AG09309 (cell line): Measurements from ENCODE around the gene MB.

Experiments used
- DNase-seq: peaks from one replicate; pipeline ENCODE4 v3.0.0-alpha.2; 2010; ENCODE audit warnings: low read depth
- H3K4me3 ChIP-seq: 2 replicates; pipeline ENCODE4 v1.5.1; 2011; ENCODE audit warnings: mild to moderate bottlenecking, low read depth, low read length, moderate library complexity; ENCODE audit not compliant: control insufficient read depth
- TF ChIP-seq, protein P1 (sequence below): IDR thresholded peaks from 2 replicates; pipeline ENCODE4 v1.5.1; 2011; ENCODE audit warnings: mild to moderate bottlenecking, low read depth, low read length, inconsistent platforms; ENCODE audit not compliant: insufficient read depth, control insufficient read depth; ENCODE audit errors: missing control alignments

Gene MB

GRCh38 chr22:35657571-35658312 lies 40.6 kb upstream of the MB start:
- TF ChIP-seq, protein P1, sequence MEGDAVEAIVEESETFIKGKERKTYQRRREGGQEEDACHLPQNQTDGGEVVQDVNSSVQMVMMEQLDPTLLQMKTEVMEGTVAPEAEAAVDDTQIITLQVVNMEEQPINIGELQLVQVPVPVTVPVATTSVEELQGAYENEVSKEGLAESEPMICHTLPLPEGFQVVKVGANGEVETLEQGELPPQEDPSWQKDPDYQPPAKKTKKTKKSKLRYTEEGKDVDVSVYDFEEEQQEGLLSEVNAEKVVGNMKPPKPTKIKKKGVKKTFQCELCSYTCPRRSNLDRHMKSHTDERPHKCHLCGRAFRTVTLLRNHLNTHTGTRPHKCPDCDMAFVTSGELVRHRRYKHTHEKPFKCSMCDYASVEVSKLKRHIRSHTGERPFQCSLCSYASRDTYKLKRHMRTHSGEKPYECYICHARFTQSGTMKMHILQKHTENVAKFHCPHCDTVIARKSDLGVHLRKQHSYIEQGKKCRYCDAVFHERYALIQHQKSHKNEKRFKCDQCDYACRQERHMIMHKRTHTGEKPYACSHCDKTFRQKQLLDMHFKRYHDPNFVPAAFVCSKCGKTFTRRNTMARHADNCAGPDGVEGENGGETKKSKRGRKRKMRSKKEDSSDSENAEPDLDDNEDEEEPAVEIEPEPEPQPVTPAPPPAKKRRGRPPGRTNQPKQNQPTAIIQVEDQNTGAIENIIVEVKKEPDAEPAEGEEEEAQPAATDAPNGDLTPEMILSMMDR, result no peak
- no peak for DNase-seq
- no peak overlapping the region for H3K4me3 ChIP-seq

GRCh38 chr22:35656284-35656752 lies 39.2 kb upstream of the MB start:
- H3K4me3 ChIP-seq, result no peak overlapping the region
- TF ChIP-seq, protein P1, result no peak
- no peak for DNase-seq

DNA sequence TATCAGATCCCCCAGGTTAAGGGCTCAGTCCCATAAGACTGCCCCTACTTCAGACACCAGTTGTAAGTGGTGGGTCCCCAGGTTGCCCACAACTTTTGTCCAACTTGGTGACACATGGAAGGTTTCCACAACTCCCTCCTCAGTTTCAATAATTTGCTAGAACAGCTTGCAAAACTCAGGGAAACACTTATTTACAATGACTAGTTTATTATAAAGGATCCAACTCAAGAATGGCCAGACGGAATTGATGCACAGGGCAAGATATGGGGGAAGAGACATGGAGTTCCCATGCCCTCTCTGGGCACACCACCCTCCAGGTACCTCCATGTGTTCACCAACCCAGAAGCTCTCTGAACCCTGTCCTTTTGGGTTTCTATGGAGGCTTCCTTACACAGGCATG lies 36.7 kb upstream of the MB start:
- no peak for DNase-seq
- TF ChIP-seq, protein P1, result no peak
- no peak overlapping the region for H3K4me3 ChIP-seq

GRCh38 chr22:35651085-35651484 lies 34.0 kb upstream of the MB start:
- TF ChIP-seq, protein P1, result no peak
- H3K4me3 ChIP-seq, result no peak overlapping the region
- DNase-seq, result no peak

GRCh38 chr22:35649636-35650250 lies 32.6 kb upstream of the MB start:
- TF ChIP-seq, protein P1, result no peak
- DNase-seq, result no peak
- peak overlapping the region; percentile 86 for H3K4me3 ChIP-seq

DNA sequence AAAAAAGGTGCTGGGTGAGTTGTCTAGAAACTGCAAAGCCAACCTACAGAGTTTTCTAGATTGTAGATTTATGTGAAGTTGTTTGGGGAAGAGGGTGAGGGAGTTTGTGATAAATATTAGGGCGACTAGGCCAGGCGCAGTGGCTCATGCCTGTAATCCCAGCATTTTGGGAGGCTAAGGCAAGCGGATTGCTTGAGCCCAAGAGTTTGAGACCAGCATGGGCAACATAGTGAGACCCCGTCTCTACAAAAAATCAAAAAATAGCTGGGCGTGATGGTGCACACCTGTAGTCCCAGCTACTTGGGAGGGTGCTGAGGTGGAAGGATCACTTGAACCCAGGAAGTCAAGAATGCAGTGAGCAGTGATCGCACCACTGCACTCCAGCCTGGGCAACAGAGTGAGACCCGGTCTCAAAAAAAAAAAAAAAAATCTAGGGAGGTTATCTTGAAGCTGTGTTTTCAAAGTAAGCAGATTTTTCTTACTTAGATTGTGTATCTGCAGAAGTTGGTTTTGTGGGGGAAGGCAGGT lies 32.0 kb upstream of the MB start:
- TF ChIP-seq, protein P1, result no peak
- DNase-seq, result no peak
- H3K4me3 ChIP-seq, result peak overlapping the region; percentile 86
